GM19239 (cell line): ENCODE measurements around the gene KRTAP5-1.

Experiments used
- DNase-seq: peaks from one replicate; pipeline ENCODE4 v3.0.0; 2011; ENCODE audit warnings: low spot score; ENCODE audit not compliant: insufficient read length
- FAIRE-seq: peaks from 2 replicates; lab custom pipeline; 2011; peaks lifted over from hg19 to GRCh38; lab: Jason Lieb, UNC

KRTAP5-1 gene

DNA sequence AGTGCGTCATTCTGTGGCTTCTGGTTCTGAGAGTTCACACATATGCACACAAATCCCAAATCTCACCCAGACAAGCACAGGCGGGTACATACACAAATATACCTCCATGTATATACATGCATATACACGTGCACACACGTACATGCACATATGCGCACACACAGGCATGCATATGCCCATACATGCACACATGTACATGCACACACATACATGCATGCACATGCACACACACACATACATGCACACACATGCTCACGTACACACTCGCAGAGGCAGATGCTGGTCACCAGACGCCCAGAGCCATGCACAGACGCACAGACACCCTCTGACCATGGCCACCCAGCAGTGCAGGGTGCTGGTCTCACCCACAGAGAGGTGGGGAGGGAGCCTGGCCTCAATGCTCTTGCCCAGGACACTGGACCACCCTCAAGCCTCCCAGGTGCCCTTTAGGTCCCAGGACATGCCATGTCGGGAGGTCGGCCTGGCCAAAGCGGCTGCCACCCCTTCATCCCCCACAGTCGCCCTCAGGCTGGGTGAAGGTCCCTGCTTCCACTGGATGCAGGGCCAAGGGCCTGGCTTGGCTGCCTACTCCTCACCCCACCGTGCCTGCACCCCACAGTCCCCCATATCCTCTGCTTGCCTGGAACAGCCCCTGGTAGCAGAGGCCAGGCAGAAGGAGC lies 22.5 kb downstream of the KRTAP5-1 start:
- DNase-seq, result no peak
- no peak for FAIRE-seq

DNA sequence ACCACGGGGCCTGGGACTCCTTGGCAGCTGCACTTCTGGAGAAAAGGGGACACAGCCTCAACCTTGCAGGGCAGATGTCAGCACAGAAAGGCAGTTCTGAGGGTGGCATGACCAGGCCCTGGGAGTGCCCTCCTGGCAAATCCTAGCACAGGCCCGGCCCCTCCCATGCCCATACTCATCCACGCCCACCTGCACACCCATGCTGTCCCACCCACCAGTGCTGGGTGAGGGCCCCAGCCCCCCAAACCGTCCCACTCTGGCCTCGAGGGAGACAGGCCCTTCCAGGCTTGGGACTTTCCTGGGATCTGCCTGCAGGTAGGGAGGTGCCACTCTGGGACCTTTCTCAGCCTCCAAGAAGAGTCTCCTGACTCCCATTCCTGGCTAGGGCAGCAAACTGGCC lies 23.1 kb downstream of the KRTAP5-1 start:
- no peak for DNase-seq
- FAIRE-seq, result no peak

DNA sequence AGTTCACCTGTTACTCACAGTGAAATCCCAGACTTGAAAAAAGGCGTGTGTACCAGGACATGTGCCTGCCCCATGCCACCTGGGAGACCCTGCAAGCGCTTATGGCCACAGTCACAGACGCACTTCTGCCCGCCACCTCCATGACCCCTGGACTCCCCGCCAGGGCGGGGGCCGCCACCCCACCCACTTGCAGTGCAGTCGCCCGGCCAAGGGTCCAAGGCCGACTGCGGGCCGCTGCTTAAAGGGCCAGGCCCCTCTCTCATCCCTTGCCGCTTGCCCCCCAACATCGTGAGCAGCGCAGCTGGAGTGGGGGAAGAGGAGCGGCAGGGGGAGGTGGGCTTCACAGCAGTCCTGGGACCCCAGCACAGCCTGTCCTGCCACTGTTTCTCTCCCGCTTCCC lies 23.8 kb downstream of the KRTAP5-1 start:
- DNase-seq (no peak), FAIRE-seq (no peak)

DNA sequence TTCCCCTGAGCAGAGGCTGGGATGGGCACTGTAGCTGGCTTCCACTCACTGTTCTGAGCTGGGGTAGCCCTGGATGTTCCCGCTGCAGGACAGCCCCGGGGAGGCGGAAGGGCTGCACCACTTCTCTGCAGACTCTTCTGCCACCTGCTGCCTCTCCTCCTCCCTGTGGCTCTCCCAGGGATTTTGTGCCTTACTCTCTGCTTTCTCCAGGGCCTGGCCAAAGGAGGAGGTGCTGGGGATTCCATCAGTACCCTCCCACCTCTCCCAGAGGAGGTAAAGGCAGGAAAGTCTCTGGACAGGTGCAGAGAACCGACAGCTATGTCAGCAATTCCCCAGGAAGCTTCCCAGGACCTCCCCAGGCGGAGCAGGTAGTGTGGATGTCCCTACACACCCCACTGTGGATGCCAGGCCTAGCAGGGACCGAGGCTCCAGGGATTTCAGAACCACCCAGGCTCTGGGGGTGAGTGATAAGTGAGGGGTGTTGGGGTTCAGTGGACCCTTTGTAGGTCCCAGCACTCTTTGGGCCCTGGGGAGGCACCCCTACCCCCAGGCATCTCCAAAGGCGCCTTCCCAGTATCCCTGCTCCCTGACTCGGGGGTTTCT lies 24.3 kb downstream of the KRTAP5-1 start:
- DNase-seq, result no peak
- no peak for FAIRE-seq

DNA sequence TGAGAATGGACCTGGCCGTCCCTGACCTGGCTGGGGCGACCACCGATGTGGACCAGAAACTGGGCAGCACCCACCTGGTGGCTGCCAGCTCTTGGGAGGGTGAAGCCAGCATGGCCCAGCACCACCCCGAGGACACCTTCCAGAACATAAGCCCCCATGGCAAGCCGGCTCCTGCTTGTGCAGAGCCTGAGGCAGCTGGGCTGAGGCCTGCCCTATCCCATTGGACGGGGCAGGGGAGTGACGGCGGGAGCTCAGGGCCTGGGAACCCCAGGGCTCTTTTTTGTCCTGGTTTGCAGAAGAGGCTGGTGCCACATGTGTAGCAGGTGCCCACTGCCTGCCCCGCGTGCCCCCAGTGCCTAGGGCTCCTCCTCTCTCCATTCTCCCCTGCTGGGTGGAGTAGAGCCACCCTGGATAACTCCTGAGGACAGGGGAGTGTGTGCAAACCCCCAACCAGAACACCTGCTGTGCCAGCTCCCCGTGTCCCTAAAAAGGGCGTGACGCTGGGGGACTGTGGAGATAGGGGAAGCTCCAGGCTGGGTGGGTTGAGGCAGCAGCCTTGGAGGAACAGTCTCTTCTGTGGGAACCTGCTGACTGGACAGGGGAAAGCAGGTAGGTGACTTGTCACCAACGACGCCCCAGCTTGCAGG lies 25.0 kb downstream of the KRTAP5-1 start:
- DNase-seq (no peak), FAIRE-seq (no peak)

DNA sequence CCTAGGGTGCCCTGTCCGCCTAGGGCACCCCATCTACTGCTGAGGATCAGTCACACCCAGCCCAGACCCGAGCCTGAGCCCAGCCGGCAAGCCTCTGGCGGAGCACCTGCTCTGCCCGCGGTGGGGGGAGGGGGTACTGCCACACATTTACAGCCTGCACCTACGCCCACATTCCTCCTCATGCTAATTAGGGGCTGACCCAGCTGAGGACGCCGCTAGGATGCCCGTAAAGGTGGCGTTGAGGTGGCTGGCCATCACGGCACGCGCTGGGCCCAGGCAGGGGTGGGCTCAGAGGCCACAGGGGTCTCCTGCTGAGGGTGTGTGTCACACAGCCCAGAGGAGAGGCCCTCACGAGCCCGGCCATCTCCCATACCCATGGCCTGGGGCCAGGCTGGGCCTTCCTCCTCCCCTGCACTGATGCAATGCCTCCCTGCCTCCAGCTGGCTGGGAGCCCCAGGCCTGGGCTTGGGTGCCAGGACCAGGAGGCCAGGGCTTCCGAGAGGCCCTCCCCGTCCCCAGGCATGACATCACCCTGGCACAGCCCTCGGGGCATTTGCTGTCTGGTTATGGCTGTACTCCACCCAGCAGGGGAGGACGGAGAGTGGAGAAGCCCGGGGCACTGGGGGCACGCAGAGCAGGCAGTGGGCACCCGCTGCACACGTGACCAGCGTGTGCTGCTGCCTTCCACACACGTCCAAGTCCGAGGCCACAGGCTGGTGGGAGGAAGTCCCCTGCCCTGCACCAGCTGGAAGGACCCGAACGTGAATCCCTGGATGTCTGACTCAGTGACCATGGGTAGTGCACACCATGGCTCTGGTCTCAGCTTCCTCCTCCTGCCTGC lies 25.8 kb downstream of the KRTAP5-1 start:
- DNase-seq (no peak), FAIRE-seq (no peak)

DNA sequence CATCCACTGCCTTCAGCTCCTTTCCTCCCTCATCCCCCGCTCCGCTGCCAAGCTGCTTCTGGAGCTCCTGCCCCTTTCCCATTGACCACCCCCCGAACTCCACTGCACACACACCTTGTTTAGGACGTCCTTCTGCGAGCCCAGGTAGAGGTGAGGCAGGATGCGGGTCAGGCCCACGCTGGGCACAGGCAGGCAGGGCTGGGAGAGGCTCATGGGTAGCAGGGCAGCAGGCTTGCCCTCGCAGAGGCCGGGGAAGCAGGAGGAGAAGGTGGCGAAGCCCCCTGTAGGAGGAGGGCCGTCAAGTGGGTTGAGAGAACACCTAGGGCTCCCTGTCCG lies 26.3 kb downstream of the KRTAP5-1 start:
- DNase-seq, result no peak

DNA sequence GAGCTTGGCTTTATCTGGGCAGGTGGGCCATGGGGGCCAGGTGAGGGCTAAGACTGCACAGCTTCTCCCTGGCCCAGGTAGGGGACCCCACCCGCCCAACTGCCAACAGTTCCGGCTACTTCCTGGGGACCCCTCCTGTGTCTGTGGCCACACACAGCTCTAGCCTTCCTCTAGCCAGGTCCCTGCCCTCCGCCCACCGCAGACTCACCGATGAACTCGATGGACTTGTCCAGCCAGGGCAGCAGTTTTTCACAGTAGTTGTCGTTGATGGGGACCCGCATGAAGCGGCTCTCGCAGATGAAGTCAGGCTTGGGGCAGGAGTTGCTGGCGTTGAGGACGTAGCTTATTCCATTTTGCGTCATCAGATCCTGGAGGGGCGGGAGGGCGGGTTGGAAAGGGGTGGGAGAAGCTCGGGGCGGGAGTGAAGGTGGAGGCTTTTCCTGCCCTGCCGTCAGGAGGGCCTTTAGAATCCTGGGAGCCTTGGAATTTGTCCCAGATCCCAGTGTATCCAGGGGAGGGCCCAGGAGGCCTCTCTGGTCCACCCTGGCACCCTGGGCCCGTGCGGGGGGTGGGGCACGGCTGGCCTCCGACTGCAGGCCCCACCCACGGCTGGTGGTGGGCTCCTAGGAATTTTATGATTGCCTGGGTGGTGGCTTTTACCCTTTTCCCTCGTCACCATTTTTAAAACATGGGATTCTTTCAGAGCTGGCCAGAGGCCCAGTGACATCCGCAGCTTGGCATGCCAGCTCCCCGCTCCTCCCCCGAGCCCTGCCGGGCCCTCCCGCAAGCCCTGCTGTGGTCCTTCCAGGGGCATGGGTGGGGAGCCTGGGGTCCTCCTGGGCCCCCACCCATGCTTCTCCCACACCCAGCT lies 26.9 kb downstream of the KRTAP5-1 start:
- DNase-seq (no peak), FAIRE-seq (no peak)

More for the DNA sequence above, 26.3 kb downstream of the KRTAP5-1 start:
- no peak for FAIRE-seq

DNA sequence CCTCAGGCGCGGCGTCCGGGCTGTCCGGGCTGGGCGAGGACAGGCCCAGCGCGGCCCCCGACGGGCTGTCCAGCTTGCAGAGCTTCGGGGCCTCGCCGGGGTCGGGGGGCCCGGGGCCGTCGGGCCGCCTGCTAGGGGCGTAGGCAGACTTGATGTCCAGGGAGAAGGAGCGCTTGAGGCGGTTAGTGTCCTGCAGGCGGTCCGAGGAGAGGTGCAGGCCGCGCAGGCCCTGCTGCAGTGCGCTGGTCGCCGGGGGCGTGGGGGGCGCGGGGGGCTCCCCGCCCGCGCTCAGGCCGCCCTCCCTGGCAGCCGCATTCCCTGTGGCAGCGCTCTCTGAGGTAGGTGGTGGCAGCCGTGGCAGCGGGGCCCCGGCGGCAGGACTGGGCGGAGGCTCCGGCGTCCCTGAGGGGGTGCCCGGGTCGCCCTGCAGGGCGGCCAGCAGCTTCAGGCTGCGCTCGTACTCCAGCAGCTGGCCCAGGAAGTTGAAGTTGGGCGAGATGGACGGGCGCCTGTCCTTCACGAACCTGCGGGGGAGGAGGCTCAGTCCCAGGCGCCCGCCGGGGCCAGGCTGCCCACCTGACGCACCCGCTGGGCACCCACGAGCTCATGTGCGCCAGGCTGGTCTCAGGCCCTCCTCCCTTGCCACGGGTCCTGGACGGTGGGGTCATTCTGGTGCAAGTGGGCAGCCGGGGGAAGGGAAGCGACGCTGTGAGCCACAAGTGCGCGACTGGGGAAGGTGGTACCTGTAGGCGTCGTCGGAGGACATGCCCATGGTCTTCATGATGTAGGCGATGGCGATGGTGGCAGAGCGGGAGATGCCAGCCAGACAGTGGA lies 27.8 kb downstream of the KRTAP5-1 start:
- FAIRE-seq, result no peak
- no peak for DNase-seq

DNA sequence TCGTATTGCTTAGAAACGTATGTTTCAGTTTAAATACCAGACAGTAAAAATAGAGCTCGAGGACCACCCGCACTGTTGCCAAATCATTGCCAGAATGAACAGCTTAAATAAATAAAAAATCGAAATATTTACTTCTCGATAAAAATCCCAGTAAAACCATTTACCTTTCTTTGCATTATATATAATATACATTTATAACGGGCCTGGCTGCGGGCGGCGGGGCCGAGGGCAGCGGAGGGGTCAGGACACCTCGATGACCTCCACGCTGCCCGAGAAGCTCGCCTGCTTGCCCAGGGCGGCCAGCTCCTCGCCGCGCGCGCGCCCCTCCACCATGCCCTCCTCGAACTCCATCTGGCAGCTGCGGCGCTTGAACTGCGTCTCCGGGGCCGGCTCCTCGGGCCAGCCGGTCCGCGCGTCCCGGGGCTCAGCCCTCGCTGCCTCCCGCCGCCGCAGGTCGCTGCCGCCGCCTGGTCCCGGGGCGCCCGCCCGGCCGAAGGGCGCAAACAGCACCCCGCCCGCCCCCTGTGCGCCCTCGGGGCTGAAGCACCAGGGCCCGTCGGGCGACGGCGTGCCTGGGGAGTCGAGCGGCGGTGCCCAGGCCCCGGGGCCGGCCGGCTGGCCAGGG lies 28.7 kb downstream of the KRTAP5-1 start:
- FAIRE-seq (no peak), DNase-seq (no peak)

DNA sequence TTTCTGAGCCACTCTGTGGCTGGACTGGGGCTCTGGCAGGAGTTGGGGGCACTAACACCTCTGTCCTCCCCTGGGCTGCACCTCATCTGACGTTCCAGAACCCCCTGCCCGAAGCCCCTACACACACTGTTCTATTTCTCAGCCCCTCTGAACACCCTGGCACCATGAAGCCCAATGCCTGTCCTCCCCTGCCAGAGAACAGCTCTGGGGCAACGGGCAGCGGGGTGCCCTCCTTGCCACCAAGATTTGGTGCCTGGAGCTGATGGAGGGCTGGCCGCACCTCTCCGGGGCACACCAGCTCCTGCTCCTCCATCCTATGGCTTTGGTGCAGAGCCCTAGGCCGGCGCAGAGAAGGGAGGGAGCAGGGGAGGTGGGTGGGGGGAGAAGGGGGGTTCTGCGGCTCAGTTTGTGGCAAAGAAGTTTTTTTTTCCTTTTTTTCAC lies 29.4 kb downstream of the KRTAP5-1 start:
- FAIRE-seq, result no peak

DNA sequence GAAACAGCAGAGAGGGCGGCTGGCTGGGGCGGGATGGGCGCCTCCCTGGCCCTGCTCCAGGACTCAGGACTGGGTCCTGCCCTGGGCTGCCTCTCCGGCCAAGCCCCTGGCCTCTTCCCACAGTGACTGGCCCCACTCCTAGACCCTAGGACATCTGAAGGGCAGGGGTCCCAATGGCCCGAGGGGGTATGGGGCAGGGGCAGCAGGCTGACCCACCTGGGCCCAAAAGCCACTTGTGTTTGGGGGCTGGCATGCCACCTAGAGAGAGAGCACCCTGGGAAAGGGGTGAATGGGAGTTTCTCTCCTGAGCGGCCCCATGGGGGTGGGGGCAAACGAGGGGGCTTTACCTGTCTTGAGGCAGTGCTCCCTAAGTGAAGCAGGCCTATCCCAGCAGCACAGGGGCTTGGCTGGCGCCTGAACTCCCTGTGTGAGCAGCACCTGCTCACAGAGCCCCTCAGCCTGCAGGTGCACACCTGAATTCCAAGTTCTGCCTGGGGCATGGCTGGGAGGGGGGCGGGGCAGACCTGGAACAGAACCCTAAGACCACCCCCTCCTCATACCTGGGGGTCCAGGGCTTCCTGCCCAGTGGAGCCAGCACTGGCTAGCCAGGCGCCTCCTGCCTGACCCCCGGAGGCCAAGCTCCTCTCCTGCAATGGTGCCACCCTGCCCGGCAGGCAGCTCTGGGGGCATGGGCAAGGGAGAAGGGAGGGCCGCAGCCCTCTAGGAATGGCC lies 29.9 kb downstream of the KRTAP5-1 start:
- no peak for FAIRE-seq

More for the DNA sequence above, 29.4 kb downstream of the KRTAP5-1 start:
- no peak for DNase-seq

DNA sequence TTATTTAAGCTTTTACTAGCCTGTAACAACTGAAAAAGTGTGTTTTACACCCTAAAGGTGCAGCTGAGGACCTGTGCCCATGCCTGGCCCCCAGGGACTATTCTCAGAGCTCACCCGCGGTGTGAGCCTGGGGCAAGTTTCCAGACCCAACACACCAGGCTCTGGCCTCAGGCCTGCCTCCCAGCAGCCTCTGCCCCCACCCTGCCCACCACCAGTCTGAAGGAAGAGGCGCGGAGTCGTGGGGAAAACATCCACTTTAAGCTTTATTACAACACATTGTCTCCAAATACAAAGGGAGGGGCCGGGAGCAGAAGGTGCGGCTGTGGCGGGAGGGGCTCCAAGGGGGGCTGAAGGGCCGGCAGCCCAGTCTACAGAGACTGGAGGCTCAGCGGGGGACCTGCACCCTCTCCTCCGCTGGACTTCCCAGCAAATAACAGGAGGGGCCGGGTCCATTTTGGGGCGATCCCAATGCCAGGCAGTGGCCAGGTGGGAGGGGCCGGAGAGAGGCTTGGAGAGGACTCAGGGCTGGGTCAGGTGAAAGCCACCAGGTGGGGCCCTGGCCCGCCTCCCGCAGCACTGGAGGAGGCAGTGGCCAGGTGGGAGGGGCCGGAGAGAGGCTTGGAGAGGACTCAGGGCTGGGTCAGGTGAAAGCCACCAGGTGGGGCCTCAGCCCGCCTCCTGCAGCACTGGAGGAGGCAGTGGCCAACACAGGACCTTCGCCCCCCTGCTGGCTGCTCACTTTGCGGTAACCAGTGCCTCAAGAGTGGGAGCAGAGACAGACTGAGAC lies 31.1 kb downstream of the KRTAP5-1 start:
- no peak for DNase-seq

More for the DNA sequence above, 29.9 kb downstream of the KRTAP5-1 start:
- no peak for DNase-seq

DNA sequence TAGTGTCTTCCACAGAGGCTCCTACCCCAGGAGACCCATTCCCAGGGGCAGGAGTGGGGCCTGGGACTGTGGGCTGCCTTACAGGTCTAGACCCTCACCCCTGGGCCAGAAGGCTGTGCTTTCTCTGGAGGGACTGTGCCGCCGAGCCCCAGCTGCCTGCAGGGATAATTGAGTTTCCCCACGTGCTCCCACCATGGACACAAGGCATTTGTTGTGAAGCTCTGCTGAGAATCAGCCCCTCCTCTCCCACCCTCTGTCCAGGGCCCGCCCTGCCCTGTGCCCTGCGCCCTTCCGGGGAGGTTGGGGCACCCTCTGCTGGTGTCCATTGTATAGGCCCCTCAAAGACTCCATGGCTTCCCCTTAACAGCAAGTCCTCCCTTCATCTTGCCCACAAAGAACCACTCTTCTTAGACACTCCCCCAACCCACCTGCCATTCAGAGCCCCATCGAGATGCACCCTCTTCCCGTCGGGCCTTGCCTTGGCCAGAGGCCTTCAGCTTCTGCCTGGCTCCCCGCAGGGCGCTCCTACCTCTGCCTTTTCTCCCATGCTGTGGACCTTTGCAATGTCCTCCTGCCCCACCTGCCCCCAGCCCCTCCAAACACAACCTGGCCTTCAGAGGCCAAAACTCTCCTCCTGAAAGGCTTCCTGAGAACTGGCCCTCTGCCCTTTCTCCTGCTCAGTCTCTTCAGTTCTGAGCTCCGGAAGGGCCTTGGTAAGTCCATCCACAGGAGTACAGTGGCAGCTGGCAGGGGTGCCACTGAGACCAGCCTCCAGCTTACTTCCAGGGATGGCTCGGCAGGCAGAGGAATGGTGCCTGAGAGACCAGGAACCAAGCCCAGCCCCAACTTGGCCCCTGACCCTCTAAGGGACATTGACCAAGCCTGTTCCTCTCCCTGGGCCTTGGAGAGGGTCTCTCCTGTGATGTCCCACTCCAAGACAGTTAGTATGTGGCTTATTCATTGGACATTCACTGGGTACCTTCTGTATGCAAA lies 35.4 kb downstream of the KRTAP5-1 start:
- DNase-seq (no peak), FAIRE-seq (no peak)

More for the DNA sequence above, 31.1 kb downstream of the KRTAP5-1 start:
- FAIRE-seq, result no peak

DNA sequence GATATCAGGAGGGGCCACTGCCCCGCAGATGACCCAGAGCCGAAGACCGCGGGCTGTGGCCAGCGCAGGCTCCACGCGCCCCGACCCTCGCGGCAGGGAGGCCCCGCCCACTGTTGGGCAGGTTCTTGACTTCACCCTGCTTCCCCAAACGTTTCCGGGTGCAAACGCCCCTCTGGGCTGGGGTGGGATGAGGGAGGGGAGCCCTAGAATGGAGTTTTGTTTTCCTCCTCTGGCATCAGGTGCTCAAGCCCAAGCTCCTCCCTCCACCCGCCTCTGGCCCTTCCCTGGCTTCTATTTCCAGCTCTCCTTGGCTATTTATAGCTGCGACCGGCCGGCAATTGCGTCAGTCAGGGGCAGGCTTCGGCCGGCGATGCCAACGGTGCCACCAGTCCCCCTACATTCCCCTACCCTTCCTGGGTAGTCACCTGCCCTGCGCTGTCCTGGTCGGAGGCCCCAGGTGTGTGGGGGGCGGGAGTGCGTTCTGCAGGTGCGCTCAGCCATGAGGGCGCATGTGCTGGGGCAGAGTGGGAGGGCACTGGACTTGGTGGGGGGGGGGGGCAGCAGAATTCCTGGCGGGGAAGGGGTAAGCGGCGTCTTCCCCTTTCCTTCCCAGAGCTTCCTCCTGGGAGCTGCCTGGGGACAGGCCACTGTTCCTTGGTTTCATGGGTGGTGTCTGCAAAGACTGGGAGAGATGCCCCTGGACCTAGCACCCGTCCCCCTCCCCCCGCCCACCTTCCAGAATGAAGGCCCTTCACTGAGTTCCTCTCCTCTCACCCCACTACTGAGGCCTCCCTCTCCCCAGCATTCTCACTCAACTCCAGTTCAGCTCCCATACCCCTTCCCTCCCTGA lies 36.6 kb downstream of the KRTAP5-1 start:
- DNase-seq, result no peak
- FAIRE-seq, result no peak
